Measurements from ENCODE around the gene TFR2. TPM values are rescaled to one million over a fixed set of nuclear protein-coding genes. Genes with fewer than 3 reads are reported as not detected.

Gene TFR2
- total RNA-seq, 1 experiment from 2014 or later, result not detected

GRCh38 chr7:100586266-100587025 is 54.9 kb downstream of the TFR2 start, which contains the start of gene FBXO24:
Gene FBXO24, plus strand, starts transcription at chr7:100586328. Its CDS starts 298 bp downstream, at chr7:100586626.
- Mint-ChIP-seq H3K4me1 (ENCODE audit: insufficient read depth, unreplicated experiment) (peaks cover 13% of the 10 kb centered on the region), H3K36me3 (ENCODE audit: insufficient read depth, unreplicated experiment) (peaks cover 12% of the 10 kb centered on the region), H3K27me3 (ENCODE audit: insufficient read depth, unreplicated experiment) (no peaks in the 10 kb centered on the region), H3K9me3 (ENCODE audit: unreplicated experiment) (no peaks in the 10 kb centered on the region), H3K27ac (ENCODE audit: low read depth, unreplicated experiment) (peak within 1 kb of the TSS; percentile 90), H3K4me3 (ENCODE audit: unreplicated experiment) (peak within 1 kb of the TSS; percentile 92)
- BruUV-seq (replicated peaks), result no TSS peak
- POLR2A ChIA-PET, result interaction anchor here (0.5 to 4.8 kb wide), 58 partner anchors 9 to 1427 kb away, joined by 3 to 49 read pairs (median 4); partner anchors contain the start of genes AGFG2, GIGYF1, GNB2 and MEPCE
- CTCF ChIA-PET, result interaction anchor here (0.6 to 3.0 kb wide), 15 partner anchors 12 to 242 kb away, joined by 3 to 12 read pairs (median 4); partner anchors contain the start of genes MOSPD3 and POP7
- TF ChIP-seq, protein P1, sequence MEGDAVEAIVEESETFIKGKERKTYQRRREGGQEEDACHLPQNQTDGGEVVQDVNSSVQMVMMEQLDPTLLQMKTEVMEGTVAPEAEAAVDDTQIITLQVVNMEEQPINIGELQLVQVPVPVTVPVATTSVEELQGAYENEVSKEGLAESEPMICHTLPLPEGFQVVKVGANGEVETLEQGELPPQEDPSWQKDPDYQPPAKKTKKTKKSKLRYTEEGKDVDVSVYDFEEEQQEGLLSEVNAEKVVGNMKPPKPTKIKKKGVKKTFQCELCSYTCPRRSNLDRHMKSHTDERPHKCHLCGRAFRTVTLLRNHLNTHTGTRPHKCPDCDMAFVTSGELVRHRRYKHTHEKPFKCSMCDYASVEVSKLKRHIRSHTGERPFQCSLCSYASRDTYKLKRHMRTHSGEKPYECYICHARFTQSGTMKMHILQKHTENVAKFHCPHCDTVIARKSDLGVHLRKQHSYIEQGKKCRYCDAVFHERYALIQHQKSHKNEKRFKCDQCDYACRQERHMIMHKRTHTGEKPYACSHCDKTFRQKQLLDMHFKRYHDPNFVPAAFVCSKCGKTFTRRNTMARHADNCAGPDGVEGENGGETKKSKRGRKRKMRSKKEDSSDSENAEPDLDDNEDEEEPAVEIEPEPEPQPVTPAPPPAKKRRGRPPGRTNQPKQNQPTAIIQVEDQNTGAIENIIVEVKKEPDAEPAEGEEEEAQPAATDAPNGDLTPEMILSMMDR (IDR thresholded peaks at IDR 0.05; ENCODE audit: unreplicated experiment), result no peak
- DNase-seq (ENCODE audit: unreplicated experiment), result peak; percentile 100
- intact Hi-C loops (cut with micrococcal nuclease), result no loop called here

- peaks cover 13% of the 10 kb centered on the region for H3K4me1 Mint-ChIP-seq (ENCODE audit: insufficient read depth, unreplicated experiment)
- H3K36me3 Mint-ChIP-seq (ENCODE audit: insufficient read depth, unreplicated experiment), result peaks cover 16% of the 10 kb centered on the region
- H3K27me3 Mint-ChIP-seq (ENCODE audit: insufficient read depth, unreplicated experiment), result no peaks in the 10 kb centered on the region
- DNase-seq (ENCODE audit: unreplicated experiment), result peak; percentile 54
- peak within 1 kb of the TSS; percentile 92 for H3K4me3 Mint-ChIP-seq (ENCODE audit: unreplicated experiment)
- TF ChIP-seq, protein P1 (IDR thresholded peaks at IDR 0.05; ENCODE audit: unreplicated experiment), result no peak
- no TSS peak for BruUV-seq (replicated peaks)
- intact Hi-C loops (cut with micrococcal nuclease), result no loop called here
- no peaks in the 10 kb centered on the region for H3K9me3 Mint-ChIP-seq (ENCODE audit: unreplicated experiment)
- CTCF ChIA-PET, result interaction anchor here (0.6 to 3.0 kb wide), 25 partner anchors 17 to 242 kb away, joined by 3 to 12 read pairs (median 4); partner anchors contain the start of genes MOSPD3 and POP7
- POLR2A ChIA-PET, result interaction anchor here (0.5 to 4.8 kb wide), 68 partner anchors 8 to 1427 kb away, joined by 3 to 49 read pairs (median 4); partner anchors contain the start of genes AGFG2, EPHB4, GIGYF1 and GNB2
- peak within 1 kb of the TSS; percentile 90 for H3K27ac Mint-ChIP-seq (ENCODE audit: low read depth, unreplicated experiment)
These were observed 55.7 kb downstream of the TFR2 start, which contains the start of gene LRCH4 for GRCh38 chr7:100585511-100586265. Gene LRCH4, minus strand, starts transcription at chr7:100586129. Its CDS starts 29 bp downstream, at chr7:100586100.

- peaks cover 13% of the 10 kb centered on the region for H3K4me1 Mint-ChIP-seq (ENCODE audit: insufficient read depth, unreplicated experiment)
- no peaks in the 10 kb centered on the region for H3K27me3 Mint-ChIP-seq (ENCODE audit: insufficient read depth, unreplicated experiment)
- POLR2A ChIA-PET, result interaction anchor here (0.6 to 4.8 kb wide), 33 partner anchors 9 to 633 kb away, joined by 3 to 49 read pairs (median 5); partner anchors contain the start of genes AGFG2, EPHB4, GIGYF1 and GNB2
- no peaks in the 10 kb centered on the region for H3K9me3 Mint-ChIP-seq (ENCODE audit: unreplicated experiment)
- TF ChIP-seq, protein P1 (IDR thresholded peaks at IDR 0.05; ENCODE audit: unreplicated experiment), result no peak
- peak; percentile 30 for DNase-seq (ENCODE audit: unreplicated experiment)
- peaks cover 16% of the 10 kb centered on the region for H3K36me3 Mint-ChIP-seq (ENCODE audit: insufficient read depth, unreplicated experiment)
- BruUV-seq (replicated peaks), result TSS peak; percentile 45
- CTCF ChIA-PET, result interaction anchor here (0.6 to 3.0 kb wide), 16 partner anchors 19 to 195 kb away, joined by 3 to 11 read pairs (median 4); no protein-coding TSS in a partner anchor
- H3K27ac Mint-ChIP-seq (ENCODE audit: low read depth, unreplicated experiment), result peak overlapping the region; percentile 90
- intact Hi-C loops (cut with micrococcal nuclease), result no loop called here
- peak overlapping the region; percentile 92 for H3K4me3 Mint-ChIP-seq (ENCODE audit: unreplicated experiment)
These were observed 56.5 kb downstream of the TFR2 start for GRCh38 chr7:100584683-100585510.

Data from MCF 10A (cell line).